H1 (cell line): ENCODE measurements around the gene MMP12.

Experiments
- EZH2 ChIP-seq: fragments of 200-600 bp; sonication (generic); IDR thresholded peaks from 2 replicates; pipeline ENCODE4 v1.7.1; 2012; ENCODE audit warnings: low read depth, mild to moderate bottlenecking, moderate library complexity, low read length, inconsistent platforms; ENCODE audit not compliant: severe bottlenecking
- SP1 ChIP-seq: IDR thresholded peaks from 2 replicates; pipeline ENCODE4 v1.6.1; 2011; ENCODE audit warnings: low read depth, low read length

GRCh38 chr11:102864724-102865123 lies 10.1 kb downstream of the MMP12 start:
- no peak for TF ChIP-seq SP1
- no peak for TF ChIP-seq EZH2
